Measurements from ENCODE around the gene ADM.

Gene ADM

GRCh38 chr11:10293423-10294289 lies 11.2 kb upstream of the ADM start, which contains the start of gene SBF2:
Gene SBF2, minus strand, starts transcription at chr11:10294219. Its CDS starts 150 bp downstream, at chr11:10294069.
- peak within 1 kb of the TSS; percentile 78 to 81 for H3K4me3 ChIP-seq (ENCODE audit: low read depth in 1 of 2, low read length in 2 of 2)
- H3K36me3 ChIP-seq (ENCODE audit: control insufficient read depth in 1 of 2, insufficient read depth in 2 of 2, low read length in 2 of 2) = peaks cover 0 to 7% of the 10 kb centered on the region in 2 donors
- H3K27me3 ChIP-seq (ENCODE audit: low read depth, low read length) = no peaks in the 10 kb centered on the region
- peaks cover 12 to 28% of the 10 kb centered on the region in 2 donors for H3K4me1 ChIP-seq (ENCODE audit: control insufficient read depth in 1 of 2, insufficient read depth in 2 of 2, low read length in 2 of 2)
- no peaks in the 10 kb centered on the region for H3K9me3 ChIP-seq (ENCODE audit: control insufficient read depth in 1 of 2, low read length in 2 of 2)
- H3K27ac ChIP-seq (ENCODE audit: low read length) = peak within 1 kb of the TSS; percentile 91

- Histone ChIP-seq H3K4me3 (ENCODE audit: low read depth in 1 of 2, low read length in 2 of 2) (peak overlapping the region; percentile 78 to 81), H3K27me3 (ENCODE audit: low read depth, low read length) (no peaks in the 10 kb centered on the region), H3K9me3 (ENCODE audit: control insufficient read depth in 1 of 2, low read length in 2 of 2) (no peaks in the 10 kb centered on the region), H3K4me1 (ENCODE audit: control insufficient read depth in 1 of 2, insufficient read depth in 2 of 2, low read length in 2 of 2) (peaks cover 12 to 21% of the 10 kb centered on the region in 2 donors), H3K36me3 (ENCODE audit: control insufficient read depth in 1 of 2, insufficient read depth in 2 of 2, low read length in 2 of 2) (peaks cover 0 to 7% of the 10 kb centered on the region in 2 donors), H3K27ac (ENCODE audit: low read length) (peak overlapping the region; percentile 91)
Measured at GRCh38 chr11:10294290-10294953, 10.5 kb upstream of the ADM start.

- peak overlapping the region; percentile 78 to 81 for H3K4me3 ChIP-seq (ENCODE audit: low read depth in 1 of 2, low read length in 2 of 2)
- H3K27ac ChIP-seq (ENCODE audit: low read length) = peak overlapping the region; percentile 91
- H3K4me1 ChIP-seq (ENCODE audit: control insufficient read depth in 1 of 2, insufficient read depth in 2 of 2, low read length in 2 of 2) = peaks cover 12 to 15% of the 10 kb centered on the region in 2 donors
- H3K27me3 ChIP-seq (ENCODE audit: low read depth, low read length) = no peaks in the 10 kb centered on the region
- H3K36me3 ChIP-seq (ENCODE audit: control insufficient read depth in 1 of 2, insufficient read depth in 2 of 2, low read length in 2 of 2) = peaks cover 0 to 2% of the 10 kb centered on the region in 2 donors
- no peaks in the 10 kb centered on the region for H3K9me3 ChIP-seq (ENCODE audit: control insufficient read depth in 1 of 2, low read length in 2 of 2)
Measured at GRCh38 chr11:10295064-10295901, 9.6 kb upstream of the ADM start.

GRCh38 chr11:10298342-10298741 lies 6.5 kb upstream of the ADM start:
- Histone ChIP-seq H3K4me3 (ENCODE audit: low read depth in 1 of 2, low read length in 2 of 2) (no peak overlapping the region), H3K4me1 (ENCODE audit: control insufficient read depth in 1 of 2, insufficient read depth in 2 of 2, low read length in 2 of 2) (peaks cover 4 to 5% of the 10 kb centered on the region in 2 donors), H3K27me3 (ENCODE audit: low read depth, low read length) (no peaks in the 10 kb centered on the region), H3K27ac (ENCODE audit: low read length) (no peak overlapping the region), H3K9me3 (ENCODE audit: control insufficient read depth in 1 of 2, low read length in 2 of 2) (no peaks in the 10 kb centered on the region), H3K36me3 (ENCODE audit: control insufficient read depth in 1 of 2, insufficient read depth in 2 of 2, low read length in 2 of 2) (no peaks in the 10 kb centered on the region)

DNA sequence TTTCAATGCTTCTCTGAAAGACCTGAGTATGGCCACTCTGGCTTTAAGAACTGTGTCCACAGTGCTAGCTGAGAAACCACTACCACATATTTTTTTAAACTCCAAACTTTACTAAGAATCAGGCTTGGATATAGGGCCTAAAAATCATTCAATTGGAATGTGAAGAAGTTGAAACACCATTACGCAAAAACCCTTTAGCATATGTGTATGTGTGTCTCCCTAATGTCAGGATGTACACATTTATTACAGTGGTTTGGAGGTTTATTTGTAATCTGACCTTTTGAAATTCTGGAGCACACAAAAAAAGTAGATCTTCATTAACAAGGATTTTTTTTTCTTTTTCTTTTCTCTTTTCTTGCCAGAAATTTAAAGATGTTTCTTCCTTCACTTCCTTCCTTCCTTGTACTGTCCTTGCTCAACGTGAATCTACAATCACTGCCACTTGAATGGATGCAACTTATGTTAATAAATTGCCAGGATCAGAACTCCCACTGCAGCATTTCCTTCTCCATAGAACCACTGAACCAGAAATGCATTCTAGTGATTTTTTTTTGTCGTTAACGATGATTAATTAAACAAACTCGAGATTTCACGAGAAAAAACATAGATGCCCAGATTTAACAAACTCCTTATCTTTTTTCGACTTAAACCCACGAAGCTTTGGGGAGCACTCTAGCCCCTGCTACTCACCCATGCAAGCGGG lies 3.1 kb upstream of the ADM start:
- H3K36me3 ChIP-seq (ENCODE audit: control insufficient read depth in 1 of 2, insufficient read depth in 2 of 2, low read length in 2 of 2) = no peaks in the 10 kb centered on the region
- H3K27me3 ChIP-seq (ENCODE audit: low read depth, low read length) = no peaks in the 10 kb centered on the region
- peaks cover 8 to 11% of the 10 kb centered on the region in 2 donors for H3K4me1 ChIP-seq (ENCODE audit: control insufficient read depth in 1 of 2, insufficient read depth in 2 of 2, low read length in 2 of 2)
- H3K27ac ChIP-seq (ENCODE audit: low read length) = peak overlapping the region; percentile 94
- H3K9me3 ChIP-seq (ENCODE audit: control insufficient read depth in 1 of 2, low read length in 2 of 2) = no peaks in the 10 kb centered on the region
- peak overlapping the region; percentile 85 to 89 for H3K4me3 ChIP-seq (ENCODE audit: low read depth in 1 of 2, low read length in 2 of 2)

DNA sequence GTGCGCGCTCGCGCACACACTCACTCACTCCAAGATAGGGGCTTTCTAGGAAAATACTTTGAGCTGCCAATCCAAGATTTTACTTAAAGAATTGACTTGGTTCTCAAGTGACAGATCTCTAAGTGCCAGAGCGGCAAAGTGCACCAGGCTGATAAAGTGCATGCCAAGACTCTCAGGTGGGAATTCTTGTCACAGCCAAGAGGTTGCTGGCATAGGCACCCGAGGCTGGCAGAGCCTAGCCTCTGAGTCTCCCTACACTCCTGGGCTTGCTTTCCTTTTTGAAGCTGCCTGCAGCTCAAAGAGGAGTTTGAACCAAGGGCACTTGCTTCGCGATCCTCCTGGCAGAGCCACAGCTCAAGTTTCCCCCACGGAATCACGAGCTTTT lies 2.5 kb upstream of the ADM start:
- H3K27me3 ChIP-seq (ENCODE audit: low read depth, low read length) = no peaks in the 10 kb centered on the region
- peak overlapping the region; percentile 94 for H3K27ac ChIP-seq (ENCODE audit: low read length)
- peaks cover 8 to 13% of the 10 kb centered on the region in 2 donors for H3K4me1 ChIP-seq (ENCODE audit: control insufficient read depth in 1 of 2, insufficient read depth in 2 of 2, low read length in 2 of 2)
- peak overlapping the region; percentile 85 to 89 for H3K4me3 ChIP-seq (ENCODE audit: low read depth in 1 of 2, low read length in 2 of 2)
- H3K9me3 ChIP-seq (ENCODE audit: control insufficient read depth in 1 of 2, low read length in 2 of 2) = no peaks in the 10 kb centered on the region
- H3K36me3 ChIP-seq (ENCODE audit: control insufficient read depth in 1 of 2, insufficient read depth in 2 of 2, low read length in 2 of 2) = no peaks in the 10 kb centered on the region

DNA sequence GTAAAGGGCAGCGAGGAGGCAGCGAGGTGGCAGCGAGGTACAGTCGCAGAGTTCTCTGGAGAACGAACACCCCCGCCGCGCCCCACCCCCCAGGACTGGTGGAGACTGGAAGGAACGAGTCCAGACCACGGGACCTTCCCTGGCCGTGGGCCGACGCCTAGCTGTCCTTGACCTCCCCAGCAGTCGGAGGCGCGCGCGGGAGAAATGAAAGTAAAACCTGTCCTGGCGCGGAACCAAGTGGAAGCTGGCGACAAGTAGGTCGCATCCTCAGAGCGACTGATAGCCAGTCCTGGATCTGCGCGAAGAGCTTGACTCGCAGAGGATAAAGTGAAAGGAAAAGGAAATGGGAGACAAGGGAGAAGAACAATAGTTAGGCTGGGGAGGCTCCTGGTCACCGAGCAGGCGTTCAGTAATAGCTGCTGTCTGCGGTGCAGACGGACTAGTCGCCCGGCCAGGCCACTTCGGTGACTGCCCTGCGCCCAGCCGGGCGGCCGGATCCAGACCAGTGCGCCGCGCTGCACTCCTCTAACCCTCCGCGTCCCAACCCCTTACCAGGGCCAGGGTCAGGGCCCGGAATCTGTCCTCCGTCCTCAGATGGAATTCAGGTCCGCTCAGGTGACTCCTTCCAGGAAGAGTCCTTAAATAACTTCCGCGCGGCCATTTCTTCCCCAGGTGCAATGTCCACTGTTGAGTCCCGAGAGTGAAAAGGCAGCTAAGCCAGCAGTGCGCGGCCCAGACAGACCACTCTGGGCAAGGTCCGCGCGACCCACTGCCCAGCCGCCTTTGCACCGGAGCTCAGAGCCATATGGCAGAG lies 1.9 kb upstream of the ADM start:
- H3K27ac ChIP-seq (ENCODE audit: low read length) = peak overlapping the region; percentile 94
- peak overlapping the region; percentile 85 to 89 for H3K4me3 ChIP-seq (ENCODE audit: low read depth in 1 of 2, low read length in 2 of 2)
- H3K27me3 ChIP-seq (ENCODE audit: low read depth, low read length) = no peaks in the 10 kb centered on the region
- H3K9me3 ChIP-seq (ENCODE audit: control insufficient read depth in 1 of 2, low read length in 2 of 2) = no peaks in the 10 kb centered on the region
- no peaks in the 10 kb centered on the region for H3K36me3 ChIP-seq (ENCODE audit: control insufficient read depth in 1 of 2, insufficient read depth in 2 of 2, low read length in 2 of 2)
- H3K4me1 ChIP-seq (ENCODE audit: control insufficient read depth in 1 of 2, insufficient read depth in 2 of 2, low read length in 2 of 2) = peaks cover 8 to 13% of the 10 kb centered on the region in 2 donors

DNA sequence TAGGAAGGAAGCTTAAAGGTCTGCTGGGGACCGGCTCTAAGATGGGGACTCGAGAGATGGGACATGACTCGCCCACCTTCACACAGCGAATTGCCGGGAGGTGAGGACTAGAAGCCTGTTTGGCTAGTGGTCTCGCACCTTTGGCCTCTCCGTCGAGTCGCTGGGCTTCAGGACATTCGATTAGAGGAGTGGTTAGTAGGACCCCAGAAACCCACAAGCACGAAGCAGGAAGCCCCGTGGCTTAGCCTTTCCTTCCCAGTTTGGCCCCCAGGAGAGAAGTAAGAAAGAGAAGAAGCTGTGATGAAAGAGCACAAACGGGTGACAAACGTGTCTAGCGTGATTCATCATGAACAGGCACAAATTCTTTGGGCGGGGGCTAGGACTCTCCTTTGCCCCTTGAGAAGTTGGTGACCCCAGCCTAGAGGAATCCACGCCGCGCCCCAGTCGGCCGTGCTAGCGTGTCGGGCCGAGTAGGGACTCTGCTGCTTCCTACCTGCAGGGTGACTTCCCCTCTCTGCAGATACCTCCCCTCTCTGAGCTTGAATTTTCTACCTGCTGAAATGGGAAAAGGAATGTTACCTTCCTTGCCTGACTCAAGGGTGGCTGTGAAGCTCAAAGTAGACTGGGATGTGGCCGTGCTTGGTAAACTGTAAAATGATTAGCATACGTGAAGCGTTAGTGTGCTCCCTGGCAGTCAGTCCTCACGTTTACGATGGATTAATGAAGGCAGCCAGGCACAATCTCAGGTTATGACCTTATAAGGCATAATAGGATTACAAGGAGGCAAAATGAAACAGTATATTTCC lies 1.1 kb upstream of the ADM start:
- H3K4me3 ChIP-seq (ENCODE audit: low read depth in 1 of 2, low read length in 2 of 2) = peak overlapping the region; percentile 85 to 89
- peaks cover 13 to 16% of the 10 kb centered on the region in 2 donors for H3K4me1 ChIP-seq (ENCODE audit: control insufficient read depth in 1 of 2, insufficient read depth in 2 of 2, low read length in 2 of 2)
- no peaks in the 10 kb centered on the region for H3K36me3 ChIP-seq (ENCODE audit: control insufficient read depth in 1 of 2, insufficient read depth in 2 of 2, low read length in 2 of 2)
- peak overlapping the region; percentile 94 for H3K27ac ChIP-seq (ENCODE audit: low read length)
- H3K9me3 ChIP-seq (ENCODE audit: control insufficient read depth in 1 of 2, low read length in 2 of 2) = no peaks in the 10 kb centered on the region
- no peaks in the 10 kb centered on the region for H3K27me3 ChIP-seq (ENCODE audit: low read depth, low read length)

DNA sequence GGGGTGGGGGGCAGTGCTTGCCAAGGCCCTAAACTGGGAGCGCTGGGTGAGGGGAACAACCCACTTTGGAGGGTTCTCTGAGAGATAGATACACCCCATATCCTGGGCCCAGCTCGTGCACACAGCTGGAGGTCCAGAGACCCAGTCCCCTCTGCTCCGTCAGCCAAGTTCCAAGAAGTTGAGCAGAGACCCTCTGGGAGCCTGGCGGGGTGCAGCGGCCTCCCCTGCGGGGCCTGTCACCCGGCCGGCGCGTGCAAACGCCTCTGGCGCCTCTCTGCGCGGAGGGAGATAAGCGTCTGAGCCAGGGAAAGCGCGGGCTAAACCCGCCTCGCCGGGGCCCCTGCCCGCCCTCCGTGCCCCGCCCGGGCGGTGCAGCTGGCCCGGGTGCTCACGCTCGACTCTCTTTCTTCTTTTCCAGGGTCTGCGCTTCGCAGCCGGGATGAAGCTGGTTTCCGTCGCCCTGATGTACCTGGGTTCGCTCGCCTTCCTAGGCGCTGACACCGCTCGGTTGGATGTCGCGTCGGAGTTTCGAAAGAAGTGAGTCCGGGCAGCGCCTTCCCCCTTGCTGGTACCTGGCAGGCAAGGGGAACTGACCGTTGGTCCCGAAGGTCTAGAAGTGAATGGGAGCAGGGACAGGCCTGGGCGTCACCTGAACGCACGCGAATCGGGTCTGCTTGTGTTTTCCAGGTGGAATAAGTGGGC lies 540 bp downstream of the ADM start:
- no peaks in the 10 kb centered on the region for H3K27me3 ChIP-seq (ENCODE audit: low read depth, low read length)

More for the DNA sequence above, 540 bp downstream of the ADM start:
- Histone ChIP-seq H3K27ac (ENCODE audit: low read length) (peak overlapping the region; percentile 94), H3K4me3 (ENCODE audit: low read depth in 1 of 2, low read length in 2 of 2) (peak overlapping the region; percentile 85 to 89), H3K4me1 (ENCODE audit: control insufficient read depth in 1 of 2, insufficient read depth in 2 of 2, low read length in 2 of 2) (peaks cover 13 to 25% of the 10 kb centered on the region in 2 donors), H3K9me3 (ENCODE audit: control insufficient read depth in 1 of 2, low read length in 2 of 2) (no peaks in the 10 kb centered on the region), H3K36me3 (ENCODE audit: control insufficient read depth in 1 of 2, insufficient read depth in 2 of 2, low read length in 2 of 2) (no peaks in the 10 kb centered on the region)
